Measurements from ENCODE around the gene XYLT2. TPM values are rescaled to one million over a fixed set of nuclear protein-coding genes. Genes with fewer than 3 reads are reported as not detected.

XYLT2 gene
- total and polyA plus RNA-seq, 9 of the 15 experiments (the other 6 are each of a cell fraction or from before 2014, with no cell fraction given) = 0.63 to 9.1 (median 4.3) TPM

- in situ Hi-C loops (cut with MboI) = no loop called here
- ATAC-seq (no peak), DNase-seq (ENCODE audit: extremely low read depth in 1 of 4, low spot score in 3 of 4) (no peak), FAIRE-seq (no peak)
- ChIA-PET CTCF (ENCODE audit: low intra/inter-chr PET ratio) (no interaction called here), POLR2A (interaction anchor here (0.6 to 1.3 kb wide), 5 partner anchors 11 to 275 kb away, joined by 3 to 6 read pairs (median 3); partner anchors contain the start of gene XYLT2)
- Histone ChIP-seq H4K20me1 (replicated peaks; ENCODE audit: control insufficient read depth, insufficient read depth, low read length) (no peaks in the 10 kb centered on the region), H3K9me3 (replicated peaks; ENCODE audit: control insufficient read depth, insufficient read depth, low read depth, low read length) (no peaks in the 10 kb centered on the region), H2AFZ (ENCODE audit: low read depth, low read length) (no peak overlapping the region), H3K27ac (ENCODE audit: extremely low read depth, low read depth, low read length) (no peak overlapping the region), H3K36me3 (ENCODE audit: control insufficient read depth, insufficient read depth, low read length) (no peaks in the 10 kb centered on the region), H3K4me2 (ENCODE audit: insufficient read depth, low read length) (no peak overlapping the region), H3K4me1 (replicated peaks in 1 of 2; ENCODE audit: control insufficient read depth in 2 of 2, insufficient read depth in 2 of 2, low read length in 2 of 2) (peaks cover 0 to 3% of the 10 kb centered on the region in 2 experiments; a peak in 2 of 5 replicates), H3K27me3 (ENCODE audit: control insufficient read depth in 2 of 2, insufficient read depth in 2 of 2, low read length in 2 of 2) (peaks cover 25 to 55% of the 10 kb centered on the region in 2 experiments), H3K9me1 (ENCODE audit: control insufficient read depth, insufficient read depth, low read length) (no peaks in the 10 kb centered on the region), H3K4me3 (no peak overlapping the region), H3K79me2 (ENCODE audit: control insufficient read depth, insufficient read depth, low read length) (no peaks in the 10 kb centered on the region), H3K9ac (ENCODE audit: insufficient read depth in 1 of 2, low read depth in 2 of 2, low read length in 2 of 2) (no peak overlapping the region)
- no TSS peak for BruUV-seq (replicated peaks)
- WGBS (ENCODE audit: insufficient coverage, low coverage, missing lambda C conversion rate) = 1% methylated on average over 4 of the region's 4 CpGs
- intact Hi-C loops (cut with micrococcal nuclease) = no loop called here
- no peak for TF ChIP-seq SIX5 (IDR thresholded peaks at IDR 0.05; ENCODE audit: borderline replicate concordance in 1 of 2, insufficient read depth in 1 of 2, low read depth in 1 of 2, low read length in 2 of 2)
- no peak for TF ChIP-seq CBX8 (IDR thresholded peaks at IDR 0.05; ENCODE audit: borderline replicate concordance, extremely low read depth, low read depth, low read length, poor library complexity, severe bottlenecking)
- no peak for TF ChIP-seq TEAD4 (IDR thresholded peaks at IDR 0.05; ENCODE audit: low read length)
- no peak for TF ChIP-seq TEAD4 (CRISPR knock-in tag; IDR thresholded peaks at IDR 0.05; ENCODE audit: borderline replicate concordance)
- no peak for TF ChIP-seq EWSR1 (IDR thresholded peaks at IDR 0.05; ENCODE audit: borderline replicate concordance, low read depth, partially characterized antibody)
- no peak for TF ChIP-seq ZNF395 (CRISPR knock-in tag; IDR thresholded peaks at IDR 0.05)
- TF ChIP-seq ZNF398 (CRISPR knock-in tag; IDR thresholded peaks at IDR 0.05) = no peak
- no peak for TF ChIP-seq FOXK1 (CRISPR knock-in tag; IDR thresholded peaks at IDR 0.05; ENCODE audit: borderline replicate concordance)
- no peak for TF ChIP-seq WHSC1 (IDR thresholded peaks at IDR 0.05; ENCODE audit: low read length)
- no peak for TF ChIP-seq PATZ1 (CRISPR knock-in tag; IDR thresholded peaks at IDR 0.05; ENCODE audit: borderline replicate concordance)
- TF ChIP-seq, protein P1, sequence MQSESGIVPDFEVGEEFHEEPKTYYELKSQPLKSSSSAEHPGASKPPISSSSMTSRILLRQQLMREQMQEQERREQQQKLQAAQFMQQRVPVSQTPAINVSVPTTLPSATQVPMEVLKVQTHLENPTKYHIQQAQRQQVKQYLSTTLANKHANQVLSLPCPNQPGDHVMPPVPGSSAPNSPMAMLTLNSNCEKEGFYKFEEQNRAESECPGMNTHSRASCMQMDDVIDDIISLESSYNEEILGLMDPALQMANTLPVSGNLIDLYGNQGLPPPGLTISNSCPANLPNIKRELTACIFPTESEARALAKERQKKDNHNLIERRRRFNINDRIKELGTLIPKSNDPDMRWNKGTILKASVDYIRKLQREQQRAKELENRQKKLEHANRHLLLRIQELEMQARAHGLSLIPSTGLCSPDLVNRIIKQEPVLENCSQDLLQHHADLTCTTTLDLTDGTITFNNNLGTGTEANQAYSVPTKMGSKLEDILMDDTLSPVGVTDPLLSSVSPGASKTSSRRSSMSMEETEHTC (IDR thresholded peaks at IDR 0.05) = no peak
- no peak for TF ChIP-seq SNRNP70 (optimal IDR thresholded peaks at IDR 0.05; ENCODE audit: low read depth, low read length)
Measured at GRCh38 chr17:50331085-50331791, 14.7 kb upstream of the XYLT2 start.

Data from K562 (cell line).